Body of pancreas (tissue), 4 donors: ENCODE measurements around the gene CAPRIN2.

ENCODE experiments used
- POLR2A ChIP-seq, 3 donors: fragments of 450-650 bp; IDR thresholded peaks; one replicate each; pipeline ENCODE4 v1.6.1; 2016; ENCODE audit warnings: antibody characterized with exemption in 3 of 3, mild to moderate bottlenecking in 2 of 3
- TF ChIP-seq, protein P1 (sequence below), 7 experiments: fragments of 450-650 bp in 4 of 7; fragments of 200-600 bp in 3 of 7; sonication (generic) in 3 of 7; IDR thresholded peaks; one replicate each; pipeline ENCODE4 v1.5.1; 2016 to 2019; ENCODE audit warnings: antibody characterized with exemption in 7 of 7

DNA sequence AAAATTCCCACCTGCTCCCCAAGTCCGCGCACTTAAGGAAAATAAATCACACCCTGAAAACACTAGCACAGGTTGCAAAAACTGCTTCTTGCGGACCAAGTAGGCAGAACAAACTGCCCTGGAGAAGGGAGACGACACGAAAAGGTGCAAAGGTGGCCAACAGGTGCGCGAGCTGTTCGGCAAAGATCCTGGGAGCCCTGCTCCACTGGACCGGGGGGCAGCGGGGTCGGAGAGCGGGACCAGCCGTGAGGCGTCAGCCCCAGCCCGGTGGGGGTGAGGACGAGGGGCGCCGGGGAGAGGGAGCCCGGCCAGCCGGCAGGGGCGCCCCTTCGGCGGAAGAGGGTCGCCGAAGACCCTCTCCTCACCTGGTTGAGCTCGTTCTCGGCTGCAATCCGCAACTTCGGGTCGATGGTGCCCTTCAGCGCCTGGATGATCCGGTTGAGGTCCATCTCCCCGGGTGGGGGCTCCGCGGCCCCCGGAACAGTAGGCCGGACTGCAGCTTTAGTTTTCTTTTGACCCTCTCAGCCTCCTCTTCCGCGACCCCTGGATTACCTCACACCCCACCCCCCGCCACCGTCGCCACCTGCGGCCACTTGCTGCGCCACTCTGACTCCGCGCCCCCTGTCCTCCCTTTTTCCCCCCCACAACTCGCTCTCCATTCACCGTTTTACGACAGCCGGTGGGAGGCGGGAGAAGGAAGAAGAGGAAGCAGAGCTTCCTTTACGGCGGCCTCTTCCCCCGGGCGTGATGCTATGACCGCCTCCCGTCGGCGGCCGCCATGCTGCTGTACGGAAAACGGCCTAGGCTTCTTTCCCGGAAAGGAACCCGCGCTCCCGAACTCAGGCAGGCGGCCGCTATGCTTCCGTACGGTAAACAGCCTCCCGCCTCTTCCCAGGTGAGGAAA lies 59.3 kb downstream of the CAPRIN2 start, which contains the start of gene IPO8:
- TF ChIP-seq, protein P1, sequence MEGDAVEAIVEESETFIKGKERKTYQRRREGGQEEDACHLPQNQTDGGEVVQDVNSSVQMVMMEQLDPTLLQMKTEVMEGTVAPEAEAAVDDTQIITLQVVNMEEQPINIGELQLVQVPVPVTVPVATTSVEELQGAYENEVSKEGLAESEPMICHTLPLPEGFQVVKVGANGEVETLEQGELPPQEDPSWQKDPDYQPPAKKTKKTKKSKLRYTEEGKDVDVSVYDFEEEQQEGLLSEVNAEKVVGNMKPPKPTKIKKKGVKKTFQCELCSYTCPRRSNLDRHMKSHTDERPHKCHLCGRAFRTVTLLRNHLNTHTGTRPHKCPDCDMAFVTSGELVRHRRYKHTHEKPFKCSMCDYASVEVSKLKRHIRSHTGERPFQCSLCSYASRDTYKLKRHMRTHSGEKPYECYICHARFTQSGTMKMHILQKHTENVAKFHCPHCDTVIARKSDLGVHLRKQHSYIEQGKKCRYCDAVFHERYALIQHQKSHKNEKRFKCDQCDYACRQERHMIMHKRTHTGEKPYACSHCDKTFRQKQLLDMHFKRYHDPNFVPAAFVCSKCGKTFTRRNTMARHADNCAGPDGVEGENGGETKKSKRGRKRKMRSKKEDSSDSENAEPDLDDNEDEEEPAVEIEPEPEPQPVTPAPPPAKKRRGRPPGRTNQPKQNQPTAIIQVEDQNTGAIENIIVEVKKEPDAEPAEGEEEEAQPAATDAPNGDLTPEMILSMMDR (IDR thresholded peaks at IDR 0.05), result peak in 5 of 7 experiments; percentile 10 to 52 (median 26)
- peak; percentile 6 to 51 (median 48) for TF ChIP-seq POLR2A (IDR thresholded peaks at IDR 0.05)
